Body of pancreas (tissue), 4 donors: ENCODE results near the gene USP7.

ENCODE experiments used
- CTCF ChIP-seq, 7 experiments: fragments of 450-650 bp in 4 of 7; fragments of 200-600 bp in 3 of 7; sonication (generic) in 3 of 7; IDR thresholded peaks; one replicate each; pipeline ENCODE4 v1.5.1; 2016 to 2019; ENCODE audit warnings: antibody characterized with exemption in 7 of 7
- POLR2A ChIP-seq, 3 donors: fragments of 450-650 bp; IDR thresholded peaks; one replicate each; pipeline ENCODE4 v1.6.1; 2016; ENCODE audit warnings: antibody characterized with exemption in 3 of 3, mild to moderate bottlenecking in 2 of 3

DNA sequence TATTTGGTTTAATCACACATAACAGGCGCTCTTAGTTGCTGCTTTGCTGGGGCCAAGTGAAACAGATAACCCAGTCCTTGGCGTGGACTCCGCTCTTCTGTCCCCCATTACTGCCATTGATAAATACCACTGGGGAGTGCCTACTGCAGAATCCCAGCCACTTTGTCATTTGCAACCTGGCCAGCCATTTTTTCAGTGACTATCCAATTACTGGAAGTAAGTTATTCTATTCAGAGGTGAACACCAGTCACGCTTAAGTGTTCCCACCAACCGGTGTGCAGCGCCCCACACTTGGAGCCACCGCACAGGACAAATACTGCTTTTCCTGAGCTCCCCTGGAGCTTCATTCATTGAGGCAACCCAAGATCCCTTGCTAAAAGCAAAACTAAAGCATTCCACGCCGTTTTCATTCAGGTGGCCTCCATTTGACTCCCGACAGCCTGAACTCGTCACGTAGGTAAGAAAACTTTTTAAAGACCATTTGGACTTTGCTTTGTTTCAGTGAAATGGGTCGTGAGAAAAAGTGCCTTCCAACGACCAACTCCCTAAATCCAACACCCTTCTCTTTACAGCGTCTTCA, 1.8 kb downstream of the USP7 start:
- no peak for TF ChIP-seq POLR2A (IDR thresholded peaks at IDR 0.05)
- no peak for TF ChIP-seq CTCF (IDR thresholded peaks at IDR 0.05)
